HG03159 (cell line): ENCODE measurements around the gene STMN1.

Source experiments
- ATAC-seq: cut with Tn5 transposase; IDR thresholded peaks from one replicate; pipeline ENCODE4 v1.9.1; 2021; ENCODE audit warnings: mild to moderate bottlenecking, moderate library complexity; ENCODE audit not compliant: unreplicated experiment

Gene STMN1

DNA sequence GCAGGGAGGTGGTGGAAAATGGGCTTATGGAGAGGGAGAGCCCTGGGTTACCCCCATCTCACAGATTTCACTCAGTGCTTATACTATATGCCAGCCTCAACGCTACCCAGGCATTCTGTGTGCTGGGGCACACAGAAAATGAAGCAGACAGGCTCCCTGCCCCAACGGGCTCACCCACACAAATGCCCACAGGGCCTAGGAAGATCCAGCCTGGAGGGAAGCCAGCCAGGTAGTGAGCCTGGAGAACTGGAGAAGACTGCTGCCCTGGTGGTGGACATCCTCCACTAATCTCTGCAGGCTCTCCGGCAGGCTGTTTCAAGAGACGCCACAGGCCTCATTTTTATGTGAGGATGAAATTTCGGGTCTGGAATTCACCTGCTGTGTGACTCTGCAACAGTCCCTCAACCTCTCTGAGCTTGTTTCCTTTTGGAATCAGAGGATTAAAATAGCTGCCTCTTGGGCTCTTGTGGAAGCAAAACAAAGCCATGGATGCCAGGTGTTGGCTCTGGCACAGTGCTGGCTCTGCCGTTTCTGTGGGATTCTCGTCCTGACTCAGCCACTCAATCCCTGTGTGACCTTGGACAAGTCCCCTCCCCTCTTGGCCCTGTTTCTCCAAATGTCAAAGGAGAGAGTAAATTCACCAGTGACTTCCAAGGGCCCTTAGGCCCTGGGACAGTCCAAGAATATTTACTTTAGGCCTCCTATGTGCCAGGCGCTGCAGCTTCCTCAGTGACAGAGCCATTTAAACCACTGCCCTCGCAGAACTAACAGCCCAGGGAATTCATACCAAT lies 34.3 kb downstream of the STMN1 start:
- no peak for ATAC-seq

DNA sequence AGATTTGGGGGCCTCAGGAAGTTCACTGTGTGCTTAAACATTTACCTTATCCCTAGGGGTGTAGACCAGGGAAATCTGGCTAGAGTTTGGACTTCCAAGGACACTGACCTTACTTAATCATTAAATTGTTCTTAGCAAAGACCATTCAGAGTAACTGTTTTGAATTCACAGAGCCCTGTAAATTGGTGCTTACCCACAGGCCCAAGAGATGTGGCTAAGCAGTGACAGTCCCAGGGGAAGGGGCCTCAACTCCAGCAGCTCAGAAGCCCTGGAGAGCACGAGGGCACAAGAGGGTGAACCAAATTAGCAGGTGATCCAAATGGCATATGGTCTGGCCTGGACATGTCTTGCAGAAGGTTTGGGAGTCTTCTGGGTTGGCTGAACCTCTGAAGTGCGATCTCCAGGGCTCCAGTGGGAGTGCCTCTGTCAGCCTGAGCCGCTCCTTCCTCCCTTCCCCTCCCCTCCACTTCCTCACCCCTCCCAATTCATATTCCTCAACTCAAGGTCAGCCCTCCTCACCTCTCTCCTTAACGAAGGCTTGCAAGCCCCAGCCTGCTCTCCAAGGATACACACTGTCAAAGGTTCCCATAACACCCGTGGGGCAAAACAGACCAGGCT lies 35.0 kb downstream of the STMN1 start:
- no peak for ATAC-seq

DNA sequence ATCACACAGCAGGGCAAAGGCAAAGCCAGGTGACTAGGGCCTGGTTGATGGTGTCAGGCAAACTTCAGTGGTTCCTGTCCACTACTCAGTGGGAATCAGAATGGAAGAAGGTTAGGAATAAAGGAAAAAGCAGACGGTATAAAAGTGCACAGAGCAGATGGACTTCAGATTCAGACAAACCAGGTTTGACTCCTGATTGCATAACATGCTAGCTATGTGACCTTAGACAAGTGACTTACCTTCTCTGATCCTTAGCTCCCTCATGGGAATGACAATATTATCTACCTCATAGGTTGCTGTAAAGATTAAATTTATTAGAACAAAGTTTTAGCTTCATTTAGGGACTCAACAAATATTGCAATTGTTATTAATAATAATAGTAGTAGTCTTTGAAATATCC lies 35.6 kb downstream of the STMN1 start:
- ATAC-seq: no peak

DNA sequence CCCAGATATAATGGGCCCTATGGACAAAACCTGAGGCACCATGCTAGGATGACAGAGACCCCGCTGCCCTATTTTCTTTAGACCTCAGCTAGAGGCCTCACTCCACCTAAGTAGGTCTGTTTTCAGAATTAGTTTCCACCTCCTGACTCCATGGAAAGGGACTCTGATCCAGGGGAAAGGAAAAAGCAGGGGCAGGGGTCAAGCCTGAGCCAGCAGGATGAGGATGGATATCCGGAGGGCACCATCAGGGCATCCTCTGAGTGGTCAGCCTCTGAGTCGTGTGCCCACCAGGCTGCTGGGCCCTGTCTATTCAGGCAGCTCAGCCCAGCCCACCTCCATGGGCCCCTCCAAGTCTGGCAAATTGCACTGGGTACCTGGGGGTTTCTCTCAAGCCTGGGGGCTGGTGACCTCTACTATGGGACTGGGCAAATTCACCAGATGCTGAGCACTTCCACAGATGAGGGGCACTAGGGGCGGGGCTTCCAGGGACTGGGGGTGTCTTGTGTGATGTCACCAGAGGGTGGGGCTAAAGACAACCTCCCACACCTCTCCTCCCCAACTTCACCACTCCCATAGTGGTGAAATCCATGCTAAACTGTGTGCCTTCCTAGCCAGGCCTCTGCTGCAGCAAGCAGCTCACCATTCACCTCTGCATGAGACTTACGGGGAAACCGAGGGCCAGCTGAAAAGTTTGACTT lies 36.2 kb downstream of the STMN1 start:
- ATAC-seq: no peak

DNA sequence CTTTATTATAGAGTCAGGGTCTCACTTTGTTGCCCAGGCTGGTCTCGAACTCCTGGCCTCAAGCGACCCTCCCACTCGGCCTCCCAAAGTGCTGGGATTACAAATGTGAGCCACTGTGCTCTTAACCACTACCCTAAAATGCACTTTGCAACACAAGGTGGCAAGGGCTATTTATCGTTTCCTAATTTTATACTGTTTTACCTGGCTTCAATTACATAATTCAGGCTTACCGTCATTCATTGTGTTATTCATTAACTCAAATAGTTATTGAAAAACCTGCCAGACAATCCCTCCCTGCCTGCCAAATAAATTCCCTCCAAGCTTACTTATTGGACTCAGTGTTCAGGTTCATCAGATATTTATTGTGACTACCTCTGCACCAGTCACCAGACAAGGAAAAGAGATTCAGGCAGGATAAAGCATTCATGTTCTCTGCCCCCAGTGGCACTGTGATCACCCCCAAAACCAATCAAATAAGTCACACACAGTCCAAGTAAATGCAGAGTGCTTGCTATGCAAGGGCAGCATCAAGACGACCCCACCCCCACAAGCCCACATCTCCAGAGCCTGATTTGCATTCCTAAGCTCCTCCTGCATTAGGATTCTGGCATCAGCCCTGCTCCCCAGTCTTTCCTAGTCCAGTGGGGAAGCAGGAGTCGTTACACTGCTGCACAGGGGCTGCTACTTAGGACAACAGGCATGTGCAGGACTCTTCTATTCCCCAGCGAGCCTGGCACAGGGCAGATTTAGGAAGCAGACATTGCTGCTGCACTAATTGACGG lies 38.8 kb downstream of the STMN1 start:
- no peak for ATAC-seq

DNA sequence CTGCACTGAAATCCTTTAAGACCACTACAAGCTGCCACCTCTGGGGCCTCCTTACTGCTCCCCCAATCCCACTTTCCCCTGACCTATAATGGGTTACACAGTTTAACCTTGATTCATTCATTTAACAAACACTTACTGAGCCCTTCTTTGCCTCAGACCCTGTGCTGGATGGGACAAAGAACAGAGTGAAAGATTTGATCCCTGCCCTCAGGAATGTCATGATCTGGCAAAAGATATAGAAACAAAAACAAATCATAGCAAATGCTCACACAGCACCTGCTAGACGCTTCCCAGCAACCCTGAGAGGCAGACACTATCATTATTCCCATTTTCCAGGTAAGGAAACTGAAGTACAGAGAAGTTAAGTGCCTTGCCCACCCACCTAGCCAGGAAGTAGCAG lies 39.9 kb downstream of the STMN1 start:
- no peak for ATAC-seq

DNA sequence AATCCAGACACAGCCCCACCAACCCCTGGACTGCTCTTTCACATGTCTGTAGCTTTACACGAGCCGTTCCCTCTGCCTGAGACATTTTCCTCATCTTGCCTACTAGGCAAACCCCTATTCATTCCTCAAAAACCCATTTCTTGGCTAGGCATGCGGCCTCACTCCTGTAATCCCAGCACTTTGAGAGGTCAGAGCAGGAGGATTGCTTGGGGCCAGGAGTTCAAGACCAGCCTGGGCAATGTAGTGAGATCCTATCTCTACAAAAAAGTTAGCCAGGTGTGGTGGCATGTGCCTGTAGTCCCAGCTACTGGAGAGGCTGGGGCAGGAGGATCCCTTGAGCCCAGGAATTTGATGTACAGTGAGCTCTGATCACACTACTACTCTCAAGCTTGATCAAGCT lies 41.8 kb downstream of the STMN1 start:
- no peak for ATAC-seq

DNA sequence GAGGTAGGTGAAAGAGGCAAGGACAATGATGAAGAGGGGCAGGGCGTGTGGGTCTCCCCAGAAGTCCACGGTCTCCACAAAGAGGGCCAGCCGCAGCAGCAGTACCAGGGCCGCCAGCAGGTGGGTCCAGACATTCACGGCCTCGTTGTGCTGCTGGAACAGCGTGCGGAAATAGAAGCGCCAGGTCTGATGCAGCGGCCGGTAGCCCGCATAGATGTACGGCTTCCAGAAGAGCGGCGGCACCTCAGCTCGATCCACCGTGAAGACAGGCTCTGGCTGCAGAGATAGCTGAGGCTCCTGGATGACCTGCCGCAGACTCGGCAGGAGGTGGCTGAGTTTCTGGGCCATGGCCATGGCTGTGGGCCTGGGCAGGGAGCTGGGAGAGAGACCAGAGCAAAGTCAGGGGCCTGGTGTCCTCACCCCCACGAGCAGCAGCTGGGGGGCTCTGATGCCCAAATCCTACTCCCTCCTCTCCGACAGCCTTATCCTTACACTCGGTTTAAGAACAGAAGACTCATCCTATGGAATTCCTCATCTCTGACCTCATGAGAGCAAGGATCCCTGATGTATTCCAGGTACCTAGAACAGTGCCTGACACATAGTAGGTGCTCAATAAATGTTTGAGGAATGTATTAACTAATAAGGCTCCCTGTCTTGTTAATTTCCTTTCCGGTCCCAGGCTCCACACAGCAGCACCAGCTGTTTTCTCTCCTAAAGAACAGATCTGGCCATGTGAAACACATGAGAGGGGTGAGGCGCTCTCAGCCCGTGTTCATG lies 42.5 kb downstream of the STMN1 start:
- ATAC-seq: no peak

DNA sequence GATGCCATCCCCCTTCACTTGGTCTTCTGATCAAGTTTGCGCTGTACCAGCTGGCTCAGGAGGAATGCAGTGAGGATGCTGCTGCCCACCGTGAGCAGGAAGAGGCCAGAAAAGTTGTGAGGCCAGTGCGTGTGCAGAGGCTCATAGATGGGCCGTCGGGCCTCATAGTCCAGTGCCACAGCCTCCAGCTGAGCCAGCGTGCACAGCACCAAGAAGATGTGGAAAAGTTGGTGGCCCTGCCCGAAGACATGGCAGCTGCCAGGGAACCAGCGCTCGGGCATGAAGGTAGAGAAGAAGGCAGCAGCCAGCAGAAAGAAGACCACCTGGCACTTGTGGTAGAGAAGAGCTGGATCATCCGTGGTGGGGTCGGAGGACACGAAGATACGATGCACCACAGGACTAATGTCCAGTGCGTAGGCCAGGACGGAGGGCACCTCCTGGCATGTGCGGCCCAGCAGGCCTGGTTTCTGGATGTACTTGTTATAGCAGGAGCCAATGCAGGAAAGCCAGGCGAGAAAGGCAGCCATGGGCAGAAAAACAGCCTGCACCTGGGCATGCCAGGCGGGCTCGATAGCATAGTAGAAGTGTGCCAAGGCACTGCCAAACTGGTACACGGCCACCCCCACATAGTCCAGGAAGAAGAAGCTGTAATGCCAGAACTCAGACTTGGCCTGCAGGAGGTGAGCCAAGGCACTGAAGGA lies 43.3 kb downstream of the STMN1 start:
- ATAC-seq: no peak

DNA sequence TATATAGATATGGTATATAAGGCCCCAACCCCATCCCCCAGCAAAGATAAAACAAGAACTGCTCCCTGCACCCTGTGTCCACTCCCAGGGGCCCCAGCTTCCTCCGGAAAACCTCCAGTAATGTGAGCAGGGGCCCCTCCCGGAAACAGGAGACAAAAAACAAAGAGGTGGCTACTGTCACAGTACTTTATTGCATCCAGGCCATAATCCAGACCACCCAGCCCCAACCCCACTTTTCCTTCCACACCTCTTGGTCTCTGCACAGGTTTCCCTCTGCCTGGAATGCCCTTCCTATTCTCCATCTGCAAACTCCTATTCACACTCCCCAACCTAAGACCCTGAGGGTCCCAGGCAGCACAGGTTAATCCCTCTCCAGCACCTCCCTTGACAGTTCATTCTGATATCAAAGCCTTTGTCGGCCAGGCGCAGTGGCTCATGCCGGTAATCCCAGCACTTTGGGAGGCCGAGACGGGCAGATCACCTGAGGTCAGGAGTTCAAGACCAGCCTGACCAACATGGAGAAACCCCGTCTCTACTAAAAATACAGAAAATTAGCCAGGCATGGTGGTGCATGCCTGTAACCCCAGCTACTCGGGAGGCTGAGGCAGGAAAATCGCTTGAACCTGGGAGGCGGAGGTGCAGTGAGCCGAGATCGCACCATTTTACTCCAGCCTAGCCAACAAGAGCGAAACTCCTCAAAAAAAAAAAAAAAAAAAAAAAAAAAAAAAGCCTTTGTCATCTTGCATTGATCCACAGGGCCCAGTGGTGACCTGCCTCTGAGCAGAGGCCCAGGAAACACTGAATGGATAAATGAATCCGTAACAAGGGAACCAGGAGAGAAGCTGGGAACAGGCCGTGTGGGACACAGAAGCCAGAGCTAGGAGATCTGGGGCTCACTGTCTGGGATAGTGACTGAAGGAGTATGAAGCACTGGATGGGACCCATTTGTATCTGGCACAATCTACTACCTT lies 44.6 kb downstream of the STMN1 start:
- ATAC-seq: no peak

DNA sequence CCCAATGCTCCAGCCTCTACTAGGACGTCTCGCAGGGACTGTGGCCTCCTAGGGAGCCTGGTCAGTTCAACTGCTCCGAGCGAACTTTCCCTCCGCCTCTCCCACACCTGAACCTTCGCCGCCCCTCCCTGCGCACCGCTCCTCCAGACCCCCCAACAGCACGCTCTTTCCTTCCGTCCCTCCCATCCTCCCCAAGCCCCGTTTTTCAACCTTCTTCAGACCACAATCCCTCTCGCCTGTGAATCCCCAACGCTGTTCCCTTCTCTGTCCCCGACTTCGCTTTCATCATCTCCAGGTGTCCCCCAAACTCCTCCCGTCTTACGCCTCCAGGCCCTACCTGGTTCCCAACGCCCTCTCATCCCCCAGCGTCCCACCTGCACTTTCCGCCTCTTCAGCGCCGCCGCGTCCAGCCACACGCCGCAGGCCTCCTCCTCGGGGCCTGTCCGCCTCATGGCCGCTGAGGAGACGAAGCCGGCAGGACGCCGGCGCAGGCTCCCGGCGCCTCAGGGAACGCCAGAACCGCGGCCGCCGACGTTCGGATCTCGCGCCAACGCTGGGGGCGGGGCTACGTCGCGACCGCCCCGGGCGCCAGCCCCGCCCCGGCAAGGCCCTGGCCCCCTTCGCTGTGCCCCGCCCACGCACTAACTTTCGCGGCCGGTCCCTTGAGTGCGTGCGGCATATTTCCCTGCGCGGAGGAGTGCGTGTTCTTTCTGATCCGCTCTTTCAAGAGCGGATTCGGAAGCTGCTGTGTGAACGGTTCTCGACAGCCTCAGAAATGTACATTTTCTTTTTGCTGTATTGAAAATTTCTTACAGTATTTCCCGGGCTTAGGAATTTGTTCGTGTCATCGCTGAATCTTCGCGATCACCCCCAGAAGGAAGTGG lies 47.1 kb downstream of the STMN1 start, which contains the start of gene AUNIP:
TSS of gene AUNIP (minus strand) at position 552 of the 884 bp plus-strand sequence. CDS start at position 452, 100 bp downstream.
- peak; percentile 89 for ATAC-seq

DNA sequence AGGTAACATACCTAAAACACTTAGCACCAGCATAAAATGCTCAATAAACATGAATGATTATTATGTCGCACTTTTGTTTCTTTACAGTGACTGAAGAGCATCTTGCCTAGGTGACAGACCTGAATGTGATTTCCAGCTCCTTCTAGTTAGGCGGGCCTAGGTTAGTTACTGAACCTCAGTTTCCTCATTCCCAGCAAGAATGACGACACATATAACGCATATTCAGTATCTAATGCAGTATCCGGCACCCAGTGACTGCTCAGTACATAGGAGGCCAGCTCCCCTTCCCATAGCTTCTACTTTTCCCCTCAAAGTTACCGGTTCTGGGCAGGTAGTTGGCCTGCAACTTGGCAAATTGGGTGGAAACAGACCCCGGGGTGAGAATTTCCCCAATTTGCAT lies 47.7 kb downstream of the STMN1 start:
- no peak for ATAC-seq

DNA sequence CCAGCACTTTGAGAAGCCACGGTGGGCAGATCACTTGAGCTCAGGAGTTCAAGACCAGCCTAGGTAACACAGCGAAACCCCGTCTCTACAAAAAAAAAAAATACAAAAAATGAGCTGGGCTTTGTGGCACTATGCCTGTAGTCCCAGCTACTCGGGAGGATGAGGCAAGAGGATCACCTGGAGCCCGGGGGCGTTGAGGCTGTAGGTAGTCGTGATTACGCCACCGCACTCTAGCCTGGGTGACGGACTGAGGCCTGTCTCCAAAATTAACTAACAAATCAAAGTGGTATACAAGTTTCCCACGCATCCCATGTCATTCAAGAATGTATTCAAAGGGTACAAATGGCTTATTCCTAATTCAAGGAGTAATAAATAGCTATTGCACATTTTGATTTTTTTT lies 49.4 kb downstream of the STMN1 start:
- no peak for ATAC-seq

DNA sequence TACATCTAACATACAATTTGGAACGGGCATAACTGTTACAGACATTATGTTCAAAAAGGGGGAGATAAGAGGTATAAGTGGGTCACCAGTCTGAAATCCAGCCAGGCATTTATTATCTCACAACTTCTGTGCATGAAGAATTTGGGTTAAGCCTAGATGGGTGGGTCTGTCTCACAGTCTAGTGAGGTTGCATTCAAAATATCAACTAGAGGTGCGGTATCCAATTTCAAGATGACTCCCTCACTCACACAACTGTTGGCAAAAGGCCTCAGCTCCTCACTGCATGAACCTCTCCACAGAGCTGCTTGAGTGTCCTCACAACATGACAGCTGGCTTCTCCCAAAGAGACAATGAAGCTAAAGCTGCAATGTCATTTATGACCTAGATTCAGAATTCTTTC lies 51.7 kb downstream of the STMN1 start:
- no peak for ATAC-seq
